HuH-7.5 (cell line): ENCODE results near the gene GALNS.

Experiments
- DNase-seq: peaks from one replicate; pipeline ENCODE4 v3.0.0; 2011; ENCODE audit warnings: low spot score

The GALNS gene

DNA sequence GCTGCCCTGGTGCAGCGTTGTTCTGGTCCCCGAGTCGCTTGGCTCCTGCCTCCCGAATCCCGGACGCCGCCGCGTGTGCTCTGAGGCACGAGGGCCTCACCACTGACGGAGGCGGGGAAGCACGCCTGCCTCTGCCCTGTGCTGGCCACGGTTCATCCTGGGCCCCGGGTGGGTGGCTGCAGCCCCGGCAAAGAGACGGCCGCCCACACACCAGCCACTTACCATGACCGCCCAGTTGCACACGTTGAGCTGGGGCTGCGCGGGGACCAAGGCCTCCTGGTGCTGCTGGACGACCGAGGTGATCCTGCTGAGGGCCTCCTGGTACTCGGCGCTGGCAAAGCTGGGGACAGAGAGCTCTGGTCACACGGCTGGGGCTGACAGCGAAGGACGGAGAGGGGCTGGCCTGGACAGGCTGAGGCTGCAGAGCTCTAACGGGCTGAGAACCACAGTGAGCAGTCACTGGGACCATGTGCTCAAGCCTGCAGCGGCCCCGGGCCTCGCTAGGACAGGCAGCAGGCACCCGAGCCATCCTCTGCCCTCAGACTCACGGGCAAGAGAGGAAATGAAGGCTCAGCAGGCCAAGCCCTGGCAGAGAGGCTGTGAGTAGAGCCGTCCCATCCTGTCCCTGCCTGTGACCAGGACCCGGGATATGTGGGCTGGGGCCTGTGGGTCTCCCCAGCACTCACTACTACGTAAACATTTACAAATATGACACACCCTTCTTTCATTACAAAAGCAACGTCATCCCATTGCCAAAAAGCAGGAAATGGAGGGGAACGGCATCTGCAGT lies 38.8 kb downstream of the GALNS start:
- no peak for DNase-seq

DNA sequence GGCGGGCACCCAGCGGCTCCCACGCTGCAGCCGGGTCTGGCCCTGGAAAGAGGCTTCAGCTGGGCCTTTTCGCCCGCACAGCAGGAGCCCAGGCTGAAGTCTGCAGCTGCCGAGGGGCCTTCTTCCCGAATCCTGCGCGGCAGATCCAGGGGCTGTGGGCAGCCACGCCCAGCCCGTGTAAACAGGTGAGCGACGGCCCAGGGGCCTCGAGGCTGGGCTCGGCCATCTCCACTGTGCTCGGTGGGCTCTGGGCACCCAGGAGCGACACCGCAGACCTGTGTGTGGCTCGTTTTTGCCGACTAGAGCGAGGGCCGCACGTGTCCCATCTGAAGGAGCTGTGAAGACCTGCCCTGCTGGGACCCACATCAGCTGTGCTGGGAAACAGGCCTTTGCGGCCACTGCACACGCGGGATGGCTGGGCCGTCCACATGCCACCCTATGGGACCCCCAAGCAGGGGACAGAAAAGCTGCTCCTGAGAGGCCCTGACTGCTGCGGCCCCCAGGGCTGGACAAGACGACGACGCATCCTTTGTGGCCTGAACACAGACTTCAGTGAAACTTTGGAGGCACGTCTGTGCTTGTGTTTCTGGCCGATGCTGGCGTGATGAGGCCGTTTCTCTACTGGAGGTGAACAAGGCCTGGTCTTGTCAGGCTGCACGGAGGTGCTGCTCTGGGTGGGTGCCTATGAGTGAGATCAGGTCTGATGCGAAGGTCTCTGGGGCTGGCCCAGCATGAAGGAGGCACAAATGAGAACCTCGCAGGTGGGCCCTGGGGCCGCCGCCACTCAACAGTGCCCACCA lies 39.8 kb downstream of the GALNS start:
- DNase-seq: no peak

- DNase-seq: no peak
Observed at GRCh38 chr16:88815901-88816589, 40.7 kb downstream of the GALNS start.

DNA sequence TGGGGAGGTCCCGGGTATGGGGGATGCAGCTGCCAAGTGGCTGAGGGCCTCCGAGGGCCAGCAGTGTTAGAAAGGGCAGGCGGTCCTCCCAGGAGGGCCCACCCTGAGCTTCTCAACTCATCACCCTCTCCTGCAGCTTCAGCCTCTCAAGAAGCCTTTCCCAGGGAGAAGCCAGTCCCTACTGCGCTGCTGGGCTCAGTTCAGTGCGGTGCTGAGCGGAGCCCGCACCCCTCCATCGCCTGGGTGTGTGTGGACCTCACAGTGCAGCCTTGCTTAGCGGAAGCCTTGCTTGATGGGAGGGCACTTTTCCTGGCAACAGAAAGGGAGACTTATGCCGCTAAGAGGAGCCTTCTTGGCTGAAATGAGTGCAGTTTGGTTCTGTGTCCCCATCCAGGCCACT lies 41.5 kb downstream of the GALNS start:
- no peak for DNase-seq

GRCh38 chr16:88814144-88814502 lies 42.6 kb downstream of the GALNS start:
- no peak for DNase-seq

DNA sequence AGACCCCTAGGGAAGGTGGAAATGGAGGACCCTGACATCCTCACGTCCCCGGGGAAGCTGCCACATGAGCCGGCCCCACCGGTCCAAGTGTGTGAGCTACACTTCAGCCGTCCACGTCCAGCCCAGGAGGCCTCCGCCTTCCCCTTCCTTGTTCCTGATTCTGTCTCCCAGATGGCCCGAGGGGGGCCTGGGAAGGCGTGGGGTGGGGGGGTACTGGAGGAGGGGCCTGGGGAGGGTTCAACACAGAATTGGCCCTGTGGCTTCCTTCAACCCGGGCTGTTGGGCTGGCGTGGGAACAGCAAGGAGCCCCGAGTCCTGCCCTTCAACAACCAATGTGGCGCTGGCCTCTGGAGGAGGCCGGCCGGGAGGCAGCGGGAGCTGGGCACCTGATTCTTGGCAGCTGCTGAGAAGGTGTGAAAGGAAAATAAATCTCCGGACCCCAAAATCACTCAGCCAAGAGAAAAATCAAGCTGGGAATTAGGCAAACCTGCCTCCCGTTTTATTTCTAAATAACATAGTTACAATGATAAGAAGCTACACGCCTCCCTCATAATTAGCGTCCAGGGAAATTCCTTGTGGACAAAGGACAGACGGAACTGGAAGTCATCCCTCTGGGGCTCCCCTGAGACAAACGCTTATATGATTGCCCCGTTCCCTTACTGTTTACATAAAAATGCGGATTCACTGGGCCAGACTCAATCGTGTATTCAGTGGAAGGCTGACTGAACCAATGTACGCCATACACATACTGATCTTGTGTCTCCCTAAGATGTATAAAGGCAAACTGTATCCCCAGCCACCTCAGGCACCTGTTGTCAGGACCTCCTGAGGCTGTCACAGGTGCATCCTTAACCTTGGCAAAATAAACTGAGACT lies 43.2 kb downstream of the GALNS start:
- no peak for DNase-seq

- no peak for DNase-seq
Observed at GRCh38 chr16:88812513-88813268, 44.1 kb downstream of the GALNS start.

DNA sequence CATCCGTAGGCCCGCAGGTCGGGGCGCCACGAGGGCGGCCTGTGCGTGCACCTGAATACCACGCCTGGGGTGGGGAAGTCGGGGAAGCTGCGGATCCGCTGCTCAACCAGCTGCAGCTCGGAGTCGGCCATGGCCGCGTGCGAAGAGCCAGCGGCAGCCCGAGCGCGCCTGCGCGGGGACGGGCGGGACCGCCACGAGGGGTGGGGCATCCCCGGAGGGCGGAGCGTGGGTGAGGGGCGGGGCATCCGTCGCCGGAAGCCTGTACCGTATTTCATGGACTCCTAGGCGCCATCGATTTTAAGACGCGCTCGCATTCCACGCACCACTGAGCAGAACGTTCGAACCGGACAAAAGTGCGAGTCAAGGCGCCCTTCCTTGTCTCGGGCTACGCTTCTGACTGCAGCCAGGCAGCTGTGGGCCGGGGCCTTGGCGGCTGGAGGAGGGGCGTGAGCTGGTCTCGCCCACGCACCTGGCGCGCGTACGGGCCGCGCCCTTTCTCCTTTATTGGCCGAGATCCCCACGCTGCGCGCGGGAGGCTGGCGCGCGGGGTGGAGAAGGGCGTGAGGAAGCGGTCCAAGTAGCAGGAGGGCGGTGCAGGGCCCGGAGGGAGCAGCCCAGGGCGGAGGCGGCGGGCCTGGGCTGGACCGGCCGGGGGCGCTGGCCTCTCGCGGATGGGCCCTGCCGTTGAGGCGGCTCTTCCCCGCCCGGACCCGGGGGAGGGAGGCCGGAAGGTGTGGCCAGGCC lies 44.8 kb downstream of the GALNS start, which contains the start of gene APRT:
TSS of gene APRT (minus strand) at position 160 of the 744 bp plus-strand sequence. CDS start at position 131, 29 bp downstream.
- DNase-seq: peak; percentile 98

DNA sequence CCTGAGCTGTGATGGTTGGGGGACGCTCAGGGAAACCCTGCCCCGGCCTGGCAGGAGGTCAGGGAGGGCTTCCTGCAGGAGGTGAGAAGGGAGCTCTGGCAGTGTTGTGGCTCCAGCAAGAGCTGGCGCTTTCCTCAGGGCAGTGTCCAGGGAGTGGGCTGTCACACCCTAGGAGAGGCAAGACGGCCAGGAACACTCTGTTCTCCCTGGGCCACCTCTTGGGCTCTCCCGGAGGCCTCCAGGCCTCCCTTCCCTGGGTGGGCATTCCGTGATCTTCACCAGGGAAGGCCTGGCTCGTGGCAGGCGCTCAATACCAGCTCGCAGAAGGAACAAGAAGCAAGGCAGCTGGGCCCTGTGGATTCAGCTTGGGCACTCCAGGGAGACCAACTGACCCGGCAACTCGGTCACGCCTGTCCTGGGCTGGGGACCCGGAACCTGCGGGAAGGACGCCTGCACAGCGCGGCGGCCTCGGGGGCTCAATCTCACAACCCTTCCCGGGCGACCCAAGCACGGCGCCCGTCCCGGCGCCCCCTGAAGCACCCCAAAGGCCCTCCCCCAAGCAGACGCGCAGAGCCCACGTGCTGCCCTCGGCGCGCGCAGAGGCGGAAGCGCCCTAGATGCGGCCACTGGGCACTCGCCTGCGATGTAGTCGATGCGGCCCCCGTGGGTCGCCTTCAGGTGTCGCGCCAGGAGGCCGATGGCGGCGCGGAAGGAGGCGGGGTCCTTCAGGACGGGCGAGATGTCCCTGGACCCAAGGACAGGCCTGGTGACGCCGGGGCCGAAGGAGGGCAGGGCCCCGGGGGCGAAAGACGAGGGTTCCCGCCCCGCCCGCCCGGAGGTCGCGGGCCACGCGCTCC lies 45.6 kb downstream of the GALNS start:
- DNase-seq: peak; percentile 86

DNA sequence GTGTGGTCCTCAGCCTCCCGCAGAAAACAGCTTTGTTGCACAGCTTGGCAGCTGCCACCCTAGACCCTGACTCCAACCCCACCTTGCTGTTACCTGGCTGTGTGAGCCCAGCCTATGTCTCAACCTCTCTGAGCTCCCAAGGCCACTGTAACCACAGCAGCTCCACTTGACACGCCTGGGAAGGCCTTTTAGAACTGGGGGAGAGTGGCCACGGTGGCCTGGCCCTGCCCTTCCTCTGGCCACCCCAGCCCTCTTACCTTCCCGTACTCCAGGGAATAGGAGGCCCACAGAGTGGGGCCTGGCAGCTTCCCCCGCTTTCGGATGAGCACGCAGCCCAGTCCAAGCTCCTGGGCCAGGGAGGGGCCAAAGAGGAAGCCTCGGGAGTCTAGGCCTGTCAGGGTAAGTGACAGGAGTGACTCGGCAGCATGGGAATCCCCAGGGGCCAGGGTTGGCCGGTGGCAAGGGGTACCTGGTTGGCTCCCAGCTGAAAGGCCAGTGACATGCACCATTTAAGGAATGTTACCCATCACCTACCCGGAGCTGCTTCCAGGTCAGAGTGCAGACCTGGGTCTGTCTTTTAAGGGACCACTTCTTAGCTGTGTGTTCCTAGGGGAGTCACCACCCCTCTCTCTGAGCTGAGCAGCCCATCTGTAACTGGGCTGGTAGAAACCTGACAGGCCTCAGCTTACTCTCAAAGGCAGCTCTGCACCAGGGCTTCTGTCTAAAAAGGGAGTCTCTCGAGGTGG lies 46.4 kb downstream of the GALNS start:
- no peak for DNase-seq

GRCh38 chr16:88809676-88810165 lies 47.0 kb downstream of the GALNS start:
- no peak for DNase-seq

- no peak for DNase-seq
Observed at GRCh38 chr16:88809068-88809675, 47.6 kb downstream of the GALNS start.

DNA sequence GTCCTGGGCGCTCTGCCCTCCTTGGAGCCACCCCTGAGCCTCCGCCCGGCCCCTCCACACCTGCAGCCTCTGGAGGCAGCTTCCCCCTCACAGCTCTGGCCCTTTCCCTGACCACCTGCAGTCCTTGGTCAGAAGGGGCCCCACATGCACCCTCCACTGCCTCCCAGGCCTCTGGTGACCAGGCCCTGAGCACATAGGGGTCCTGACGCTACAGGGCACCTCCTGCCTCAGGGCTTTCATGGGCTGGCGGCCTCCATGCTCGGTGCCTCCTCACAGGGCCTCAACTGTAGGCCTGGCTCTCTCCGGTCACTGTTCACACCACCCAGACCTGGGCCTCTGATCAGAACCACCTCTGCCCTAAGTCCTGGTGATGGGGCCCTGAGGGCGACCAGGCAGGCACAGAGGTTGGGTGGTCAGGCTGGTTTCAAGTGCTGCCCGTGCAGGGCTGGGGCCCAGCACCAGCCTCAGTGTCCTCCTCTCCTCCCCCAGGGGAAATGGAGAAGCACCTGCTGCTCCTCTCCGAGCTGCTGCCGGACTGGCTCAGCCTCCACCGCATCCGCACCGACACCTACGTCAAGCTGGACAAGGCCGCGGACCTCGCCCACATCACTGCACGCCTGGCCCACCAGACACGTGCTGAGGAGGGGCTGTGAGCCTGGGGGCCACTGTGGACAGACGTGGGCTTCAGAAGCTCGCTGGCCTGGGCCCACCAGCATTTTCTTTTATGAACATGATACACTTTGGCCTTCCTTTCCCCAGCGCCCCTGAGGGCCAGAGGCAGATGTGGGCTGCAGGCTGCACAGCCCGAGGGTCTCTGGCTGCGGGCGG lies 48.9 kb downstream of the GALNS start:
- DNase-seq: no peak

- no peak for DNase-seq
Observed at GRCh38 chr16:88807142-88807625, 49.6 kb downstream of the GALNS start.

DNA sequence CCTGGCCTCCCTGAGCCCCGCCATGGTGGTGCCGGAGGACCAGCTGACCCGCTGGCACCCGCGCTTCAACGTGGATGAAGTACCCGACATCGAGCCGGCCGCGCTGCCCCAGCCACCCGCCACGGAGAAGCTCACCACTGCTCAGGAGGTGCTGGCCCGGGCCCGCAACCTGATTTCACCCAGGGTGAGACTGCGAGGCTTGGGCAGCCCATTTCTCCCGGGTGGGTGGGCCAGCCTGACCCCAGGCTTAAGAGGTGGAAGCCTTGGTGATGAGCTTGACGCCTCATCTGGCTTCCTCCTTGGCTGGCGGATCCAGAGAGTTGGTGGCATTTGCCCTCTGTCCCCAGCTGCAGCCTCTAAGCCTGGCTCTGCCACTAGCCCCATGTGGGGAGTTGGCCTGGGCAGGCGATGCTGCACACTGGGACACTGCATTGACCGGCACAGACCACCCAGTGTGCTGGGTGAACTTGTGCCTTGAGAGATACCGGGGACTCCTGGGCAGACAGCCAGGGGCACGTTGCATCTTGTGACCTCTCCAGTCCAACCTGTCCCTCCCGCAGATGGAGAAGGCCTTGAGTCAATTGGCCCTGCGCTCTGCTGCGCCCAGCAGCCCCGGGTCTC lies 50.1 kb downstream of the GALNS start:
- DNase-seq: no peak

GRCh38 chr16:88805887-88806393 lies 50.8 kb downstream of the GALNS start:
- DNase-seq: no peak
